AG04450 (cell line): ENCODE data around the gene LRRC4. TPM values are rescaled to one million over a fixed set of nuclear protein-coding genes. Genes with fewer than 3 reads are reported as not detected.

ENCODE experiments used
- CTCF ChIA-PET: fragments of 300-600, 350-600 bp; formaldehyde crosslinking; extraction: SDS; loops from one replicate; lab custom pipeline; 2022; ENCODE audit warnings: antibody characterized with exemption, inconsistent platforms; lab: Charles Lee
- POLR2A ChIA-PET: fragments of 350-600 bp; formaldehyde crosslinking; extraction: SDS; loops from one replicate; lab custom pipeline; 2021; ENCODE audit warnings: antibody characterized with exemption, inconsistent platforms; lab: Yijun Ruan, JAX
- DNase-seq: peaks from one replicate; pipeline ENCODE4 v3.0.0-alpha.2; 2011; ENCODE audit warnings: low read depth, low spot score
- H3K27ac ChIP-seq: one replicate; pipeline ENCODE4 v1.5.1; 2012; ENCODE audit warnings: low read depth, low read length, control low read depth
- H3K27me3 ChIP-seq: one replicate; pipeline ENCODE4 v1.6.0; 2012; ENCODE audit warnings: low read length; ENCODE audit not compliant: control insufficient read depth, insufficient read depth
- H3K4me3 ChIP-seq: 2 replicates; pipeline ENCODE4 v1.5.1; 2011; ENCODE audit warnings: mild to moderate bottlenecking, low read depth, low read length, control low read depth
- H3K9me3 ChIP-seq: 2 replicates; pipeline ENCODE4 v1.5.1; 2012; ENCODE audit warnings: low read length; ENCODE audit not compliant: control insufficient read depth, insufficient read depth
- polyA plus RNA-seq: library from polyadenylated mRNA; depleted of rRNA; stranded (reverse); fragments of >200 nt; gene quantifications from 2 replicates; pipeline ENCODE4 v1.2.3, GENCODE V29; 2011; rRNA removed
- TF ChIP-seq, protein P1 (sequence below): IDR thresholded peaks from 2 replicates; pipeline ENCODE4 v1.5.1; 2011; ENCODE audit warnings: low read depth, low read length, control low read depth, inconsistent platforms

Gene LRRC4
- polyA plus RNA-seq, 1 experiment, result 0.35 TPM

GRCh38 chr7:127980901-127981300, 50.3 kb downstream of the LRRC4 start:
- ChIA-PET CTCF (interaction anchor here (0.5 kb wide), 1 partner anchor 42 kb away, joined by 3 read pairs; no protein-coding TSS in a partner anchor), POLR2A (no interaction called here)
- Histone ChIP-seq H3K9me3 (peaks cover 14% of the 10 kb centered on the region), H3K4me3 (no peak overlapping the region), H3K27ac (no peak overlapping the region), H3K27me3 (no peaks in the 10 kb centered on the region)
- DNase-seq, result no peak
- TF ChIP-seq, protein P1, sequence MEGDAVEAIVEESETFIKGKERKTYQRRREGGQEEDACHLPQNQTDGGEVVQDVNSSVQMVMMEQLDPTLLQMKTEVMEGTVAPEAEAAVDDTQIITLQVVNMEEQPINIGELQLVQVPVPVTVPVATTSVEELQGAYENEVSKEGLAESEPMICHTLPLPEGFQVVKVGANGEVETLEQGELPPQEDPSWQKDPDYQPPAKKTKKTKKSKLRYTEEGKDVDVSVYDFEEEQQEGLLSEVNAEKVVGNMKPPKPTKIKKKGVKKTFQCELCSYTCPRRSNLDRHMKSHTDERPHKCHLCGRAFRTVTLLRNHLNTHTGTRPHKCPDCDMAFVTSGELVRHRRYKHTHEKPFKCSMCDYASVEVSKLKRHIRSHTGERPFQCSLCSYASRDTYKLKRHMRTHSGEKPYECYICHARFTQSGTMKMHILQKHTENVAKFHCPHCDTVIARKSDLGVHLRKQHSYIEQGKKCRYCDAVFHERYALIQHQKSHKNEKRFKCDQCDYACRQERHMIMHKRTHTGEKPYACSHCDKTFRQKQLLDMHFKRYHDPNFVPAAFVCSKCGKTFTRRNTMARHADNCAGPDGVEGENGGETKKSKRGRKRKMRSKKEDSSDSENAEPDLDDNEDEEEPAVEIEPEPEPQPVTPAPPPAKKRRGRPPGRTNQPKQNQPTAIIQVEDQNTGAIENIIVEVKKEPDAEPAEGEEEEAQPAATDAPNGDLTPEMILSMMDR, result no peak

GRCh38 chr7:127979728-127980126, 51.5 kb downstream of the LRRC4 start:
- no peaks in the 10 kb centered on the region for H3K27me3 ChIP-seq
- H3K9me3 ChIP-seq, result peaks cover 14% of the 10 kb centered on the region
- no peak overlapping the region for H3K27ac ChIP-seq
- POLR2A ChIA-PET, result no interaction called here
- no peak for DNase-seq
- TF ChIP-seq, protein P1, result no peak
- H3K4me3 ChIP-seq, result no peak overlapping the region
- CTCF ChIA-PET, result interaction anchor here (1.3 kb wide), 1 partner anchor 230 kb away, joined by 3 read pairs; no protein-coding TSS in a partner anchor

DNA sequence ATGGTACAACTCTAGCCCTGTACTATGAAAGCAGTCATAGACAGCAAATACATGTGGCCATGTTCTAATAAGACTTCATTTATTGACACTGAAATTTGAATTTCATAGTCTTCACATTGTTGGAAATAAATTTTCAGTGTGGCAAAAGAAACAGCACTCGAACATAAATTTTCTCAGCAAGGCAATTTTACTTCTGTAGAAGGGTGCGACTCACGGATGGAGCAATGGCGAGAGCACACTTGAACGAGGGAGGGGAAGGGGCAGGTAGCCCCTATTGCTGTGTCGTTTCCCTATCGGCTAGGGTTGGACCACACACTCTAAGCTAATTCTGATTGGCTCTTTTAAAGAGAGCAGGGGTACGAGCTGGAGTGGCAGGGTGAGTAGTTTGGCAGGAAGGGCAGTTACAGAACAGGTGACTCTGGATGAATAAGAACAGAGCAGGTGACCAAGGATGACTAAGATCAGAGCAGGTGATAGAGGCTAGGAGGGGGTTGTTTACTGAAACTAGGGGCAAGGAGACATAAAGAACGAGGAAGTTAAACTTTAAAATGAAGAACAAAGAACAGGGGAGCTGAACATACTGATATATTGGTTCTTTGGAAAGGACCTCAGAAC, 52.0 kb downstream of the LRRC4 start:
- peaks cover 14% of the 10 kb centered on the region for H3K9me3 ChIP-seq
- H3K4me3 ChIP-seq, result no peak overlapping the region
- no peak overlapping the region for H3K27ac ChIP-seq
- ChIA-PET POLR2A (no interaction called here), CTCF (interaction anchor here (1.3 kb wide), 1 partner anchor 231 kb away, joined by 3 read pairs; no protein-coding TSS in a partner anchor)
- DNase-seq, result no peak
- no peaks in the 10 kb centered on the region for H3K27me3 ChIP-seq
- TF ChIP-seq, protein P1, result no peak

DNA sequence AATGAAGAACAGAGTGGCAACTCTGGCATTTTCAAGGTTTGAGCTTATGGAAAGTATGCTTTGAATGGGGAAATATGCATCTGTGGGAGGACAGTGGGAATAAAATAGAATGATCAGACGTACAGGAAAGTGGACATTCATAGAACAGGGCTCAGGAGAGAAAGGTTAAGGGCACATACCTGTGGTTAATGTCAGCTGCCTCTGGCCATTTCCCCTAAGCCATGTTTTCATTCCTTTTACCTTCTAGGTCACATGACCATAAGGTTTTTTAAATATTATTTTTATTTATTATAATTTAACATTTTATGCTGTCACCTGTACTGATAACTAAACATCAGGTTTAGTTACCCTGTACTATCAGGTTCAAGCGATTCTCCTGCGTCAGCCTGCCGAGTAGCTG, 52.8 kb downstream of the LRRC4 start:
- Histone ChIP-seq H3K4me3 (no peak overlapping the region), H3K27me3 (no peaks in the 10 kb centered on the region), H3K9me3 (peaks cover 14% of the 10 kb centered on the region), H3K27ac (no peak overlapping the region)
- DNase-seq, result no peak
- TF ChIP-seq, protein P1, result no peak
- ChIA-PET POLR2A (no interaction called here), CTCF (no interaction called here)

Other genes with a start within 250 kb of the LRRC4 start
- not detected in 2 replicates for gene LEP, start 209.8 kb upstream of the LRRC4 start, polyA plus RNA-seq